K562 (cell line): ENCODE data around the gene RNF126. TPM values are rescaled to one million over a fixed set of nuclear protein-coding genes. Genes with fewer than 3 reads are reported as not detected.

ENCODE experiments used
- ATAC-seq: fragments of 200-7000 bp; cut with Tn5 transposase; 3 replicates; pipeline ENCODE4 v1.9.1; 2020; ENCODE audit warnings: moderate library complexity
- BruUV-seq: library from RNA; stranded (reverse); fragments of 400-500 nt; replicated peaks from 2 replicates; lab custom pipeline; 2021; lab: Mats Ljungman, UMichigan
- CTCF ChIA-PET: fragments of 300-600 bp; formaldehyde crosslinking; extraction: SDS; loops from one replicate; lab custom pipeline; 2021; ENCODE audit warnings: low intra/inter-chr PET ratio; lab: Yijun Ruan, JAX
- POLR2A ChIA-PET: fragments of 300-600, 350-650 bp; sonication (Branson Sonifier 250); formaldehyde crosslinking; extraction: SDS; loops from one replicate; lab custom pipeline; 2021; ENCODE audit warnings: antibody characterized with exemption, inconsistent platforms; lab: Yijun Ruan, JAX
- DNase-seq, 4 experiments: peaks; one replicate each; pipeline versions ENCODE4 v3.0.0 to v3.0.0-alpha.2; 2011 to 2018; ENCODE audit warnings: low spot score in 3 of 4, mixed read lengths in 3 of 4; ENCODE audit errors: extremely low read depth in 1 of 4
- FAIRE-seq: peaks from 2 replicates; lab custom pipeline; 2011; peaks lifted over from hg19 to GRCh38; lab: Jason Lieb, UNC
- H2AFZ ChIP-seq: 2 replicates; pipeline ENCODE4 v1.6.0; 2011; ENCODE audit warnings: low read depth, low read length, control low read depth, inconsistent platforms
- H3K27ac ChIP-seq: fragments of 200-600 bp; 3 replicates; pipeline ENCODE4 v1.8.0; 2011; ENCODE audit warnings: low read depth, mild to moderate bottlenecking, control low read depth, inconsistent platforms, low read length, moderate library complexity, mixed read lengths; ENCODE audit errors: extremely low read depth
- H3K27me3 ChIP-seq, 2 experiments: fragments of 300-600 bp in 1 of 2; 2 replicates in 1 of 2; 3 replicates in 1 of 2; pipeline versions ENCODE4 v1.6.0 to v1.8.0; 2011; ENCODE audit warnings: inconsistent platforms in 2 of 2, low read length in 2 of 2, mild to moderate bottlenecking in 1 of 2, mixed read lengths in 1 of 2, moderate library complexity in 1 of 2; ENCODE audit not compliant: control insufficient read depth in 2 of 2, insufficient read depth in 2 of 2
- H3K36me3 ChIP-seq: fragments of 300-600 bp; 3 replicates; pipeline ENCODE4 v1.8.0; 2011; ENCODE audit warnings: mild to moderate bottlenecking, low read length, inconsistent platforms; ENCODE audit not compliant: control insufficient read depth, insufficient read depth
- H3K4me1 ChIP-seq, 2 experiments: fragments of 200-600 bp in 1 of 2; replicated peaks in 1 of 2; 2 replicates in 1 of 2; 3 replicates in 1 of 2; pipeline versions ENCODE4 v1.5.1 to v1.8.0; 2011; ENCODE audit warnings: inconsistent platforms in 2 of 2, low read length in 2 of 2, mild to moderate bottlenecking in 1 of 2, mixed read lengths in 1 of 2, moderate library complexity in 1 of 2; ENCODE audit not compliant: control insufficient read depth in 2 of 2, insufficient read depth in 2 of 2
- H3K4me2 ChIP-seq: 2 replicates; pipeline ENCODE4 v1.6.1; 2011; ENCODE audit warnings: low read length, control low read depth, inconsistent platforms, mixed read lengths; ENCODE audit not compliant: insufficient read depth
- H3K4me3 ChIP-seq: fragments of 200-600 bp; sonication (generic), shearing (Covaris generic); 2 replicates; pipeline ENCODE4 v1.5.1; 2016; ENCODE audit warnings: control low read depth, inconsistent platforms
- H3K79me2 ChIP-seq: fragments of 200-600 bp; 3 replicates; pipeline ENCODE4 v1.8.0; 2011; ENCODE audit warnings: low read length, inconsistent platforms; ENCODE audit not compliant: control insufficient read depth, insufficient read depth
- H3K9ac ChIP-seq, 2 experiments: 2 replicates each; pipeline versions ENCODE4 v1.6.0 to v1.6.1; 2011; ENCODE audit warnings: low read depth in 2 of 2, low read length in 2 of 2, control low read depth in 1 of 2, inconsistent platforms in 1 of 2, mild to moderate bottlenecking in 1 of 2, mixed read lengths in 1 of 2; ENCODE audit not compliant: insufficient read depth in 1 of 2
- H3K9me1 ChIP-seq: one replicate; pipeline ENCODE4 v1.6.0; 2011; ENCODE audit warnings: inconsistent platforms, mild to moderate bottlenecking, low read length, moderate library complexity; ENCODE audit not compliant: control insufficient read depth, insufficient read depth
- H3K9me3 ChIP-seq: replicated peaks from 2 replicates; pipeline ENCODE4 v1.5.1; 2011; ENCODE audit warnings: low read depth, low read length, inconsistent platforms; ENCODE audit not compliant: control insufficient read depth, insufficient read depth
- H4K20me1 ChIP-seq: replicated peaks from 2 replicates; pipeline ENCODE4 v1.6.1; 2011; ENCODE audit warnings: low read length, inconsistent platforms, mixed read lengths; ENCODE audit not compliant: control insufficient read depth, insufficient read depth
- DMBX1 ChIP-seq: fragments of 250-450 bp; sonication (Bioruptor Pico); IDR thresholded peaks from 2 replicates; pipeline ENCODE4 v1.8.0; 2022; ENCODE audit warnings: inconsistent platforms, mild to moderate bottlenecking, moderate library complexity, borderline replicate concordance
- EHMT2 ChIP-seq: fragments of 450-650 bp; IDR thresholded peaks from 2 replicates; pipeline ENCODE4 v1.6.1; 2018; ENCODE audit warnings: antibody characterized with exemption
- FIP1L1 ChIP-seq: fragments of 200-400 bp; formaldehyde crosslinking; IDR thresholded peaks from 2 replicates; pipeline ENCODE4 v1.6.1; 2018; ENCODE audit warnings: mild to moderate bottlenecking, low read depth, low read length; ENCODE audit not compliant: poor library complexity, severe bottlenecking
- GABPA ChIP-seq: fragments of 200-800 bp; sonication (Bioruptor generic); conservative IDR thresholded peaks from 2 replicates; pipeline ENCODE4 v1.6.1; 2016; ENCODE audit warnings: low read depth, missing genetic modification characterization, missing compliant biosample characterization
- MED1 ChIP-seq: sonication (generic); formaldehyde crosslinking; IDR thresholded peaks from 2 replicates; pipeline ENCODE4 v1.8.1; 2023; ENCODE audit warnings: missing genetic modification reagents, borderline replicate concordance
- POLR2G ChIP-seq: fragments of 200-400 bp; formaldehyde crosslinking; IDR thresholded peaks from 2 replicates; pipeline ENCODE4 v1.6.1; 2017; ENCODE audit warnings: low read depth, mild to moderate bottlenecking, antibody characterized with exemption, low read length, moderate library complexity
- POU5F1 ChIP-seq: fragments of 150-350 bp; IDR thresholded peaks from 2 replicates; pipeline ENCODE4 v1.6.1; 2014; ENCODE audit warnings: borderline replicate concordance, low read length, low read depth, mild to moderate bottlenecking; ENCODE audit not compliant: partially characterized antibody
- RBFOX2 ChIP-seq: fragments of 200-400 bp; formaldehyde crosslinking; IDR thresholded peaks from 2 replicates; pipeline ENCODE4 v1.6.1; 2017; ENCODE audit warnings: low read depth, mild to moderate bottlenecking, low read length, moderate library complexity
- RHOXF2B ChIP-seq: fragments of 250-450 bp; sonication (Bioruptor Pico); conservative IDR thresholded peaks from 2 replicates; pipeline ENCODE4 v1.5.1; 2021
- TEAD4 ChIP-seq, 2 experiments: sonication (generic) in 1 of 2; formaldehyde crosslinking in 1 of 2; IDR thresholded peaks; 2 replicates each; pipeline versions ENCODE4 v1.6.1 to v1.8.0; 2012 to 2022; ENCODE audit warnings: borderline replicate concordance in 1 of 2, inconsistent platforms in 1 of 2, low read length in 1 of 2, mild to moderate bottlenecking in 1 of 2, missing genetic modification reagents in 1 of 2
- ZBTB33 ChIP-seq: sonication (generic); formaldehyde crosslinking; IDR thresholded peaks from 2 replicates; pipeline ENCODE4 v1.8.1; 2023; ENCODE audit warnings: mild to moderate bottlenecking, missing genetic modification reagents
- WGBS: fragments of 100-300 bp; shearing (Covaris generic); methylation state at CpG from one replicate; pipeline ENCODE4 v1.1.6; 2016; ENCODE audit warnings: low coverage, mixed read lengths; ENCODE audit not compliant: insufficient coverage; ENCODE audit errors: missing lambda C conversion rate; 5-methylcytosine and 5-hydroxymethylcytosine counted together
- in situ Hi-C: fragments of 300-500 bp; cut with MboI; formaldehyde crosslinking; loops from 4 replicates; pipeline ENCODE4 v1.15.0; 2018; ENCODE audit warnings: inconsistent platforms, mixed read lengths
- intact Hi-C: fragments of 100-400 bp; cut with micrococcal nuclease; formaldehyde crosslinking; loops from 2 replicates; pipeline ENCODE4 v1.14.2; 2022
- polyA plus RNA-seq, 8 experiments: library from polyadenylated mRNA; depleted of rRNA in 4 of 8; stranded (reverse) in 5 of 8; unstranded in 3 of 8; fragments of >200 nt; fragmentation: Nextera tagmentation in 2 of 8; fragmentation: Illumina TruSeq in 1 of 8; extraction: Ambion mirVana in 2 of 8; extraction: Trizol in 1 of 8; gene quantifications; 2 replicates each; pipeline versions ENCODE4 v1.2.1 to v1.2.3, GENCODE V29; 2011 to 2014; ENCODE audit warnings: inconsistent platforms in 1 of 8, missing spikeins in 1 of 8
- total RNA-seq, 7 experiments: library from RNA; depleted of rRNA in 6 of 7; stranded (reverse); fragments of >200 nt in 6 of 7; fragmentation: Illumina TruSeq in 2 of 7; extraction: Trizol in 2 of 7; gene quantifications; 2 replicates each; pipeline versions ENCODE4 v1.2.1 to v1.2.3, GENCODE V29; 2011 to 2021; ENCODE audit warnings: low replicate concordance in 1 of 7
- TF ChIP-seq, protein P1 (sequence below): fragments of 250-450 bp; sonication (Bioruptor Pico); IDR thresholded peaks from 2 replicates; pipeline ENCODE4 v1.9.0; 2021; ENCODE audit warnings: mild to moderate bottlenecking, inconsistent platforms

RNF126 gene
- total and polyA plus RNA-seq, 9 of the 15 experiments (the other 6 are each of a cell fraction or from before 2014, with no cell fraction given), result 0.27 to 101 (median 12.3) TPM

- H3K4me3 ChIP-seq, result no peak overlapping the region
- ChIA-PET CTCF (no interaction called here), POLR2A (no interaction called here)
- no peak for DNase-seq
- WGBS, result 94% methylated on average over 40 of the region's 62 CpGs
- H3K79me2 ChIP-seq, result no peaks in the 10 kb centered on the region
- no peak for FAIRE-seq
- in situ Hi-C loops, result no loop called here
- H2AFZ ChIP-seq, result no peak overlapping the region
- no peaks in the 10 kb centered on the region for H4K20me1 ChIP-seq
- BruUV-seq, result no TSS peak
- intact Hi-C loops, result no loop called here
- no peak overlapping the region for H3K27ac ChIP-seq
- no peaks in the 10 kb centered on the region for H3K9me3 ChIP-seq
- H3K27me3 ChIP-seq, result no peaks in the 10 kb centered on the region
- no peak overlapping the region; a peak in 1 of 4 replicates for H3K9ac ChIP-seq
- H3K4me2 ChIP-seq, result no peak overlapping the region
- TF ChIP-seq ZBTB33 (peak; percentile 87; the same call in 1 of the 2 replicates), MED1 (CRISPR knock-in tag) (no peak), FIP1L1 (peak; percentile 57), TEAD4 (IDR thresholded peaks at IDR 0.05; ENCODE audit: low read length) (no peak), TEAD4 (CRISPR knock-in tag; IDR thresholded peaks at IDR 0.05; ENCODE audit: borderline replicate concordance) (no peak), DMBX1 (CRISPR knock-in tag) (no peak), POU5F1 (no peak), EHMT2 (no peak), POLR2G (peak; percentile 74), GABPA (tag) (no peak), RHOXF2B (no peak), RBFOX2 (peak; percentile 28; the same call in 1 of the 2 replicates)
- TF ChIP-seq, protein P1, sequence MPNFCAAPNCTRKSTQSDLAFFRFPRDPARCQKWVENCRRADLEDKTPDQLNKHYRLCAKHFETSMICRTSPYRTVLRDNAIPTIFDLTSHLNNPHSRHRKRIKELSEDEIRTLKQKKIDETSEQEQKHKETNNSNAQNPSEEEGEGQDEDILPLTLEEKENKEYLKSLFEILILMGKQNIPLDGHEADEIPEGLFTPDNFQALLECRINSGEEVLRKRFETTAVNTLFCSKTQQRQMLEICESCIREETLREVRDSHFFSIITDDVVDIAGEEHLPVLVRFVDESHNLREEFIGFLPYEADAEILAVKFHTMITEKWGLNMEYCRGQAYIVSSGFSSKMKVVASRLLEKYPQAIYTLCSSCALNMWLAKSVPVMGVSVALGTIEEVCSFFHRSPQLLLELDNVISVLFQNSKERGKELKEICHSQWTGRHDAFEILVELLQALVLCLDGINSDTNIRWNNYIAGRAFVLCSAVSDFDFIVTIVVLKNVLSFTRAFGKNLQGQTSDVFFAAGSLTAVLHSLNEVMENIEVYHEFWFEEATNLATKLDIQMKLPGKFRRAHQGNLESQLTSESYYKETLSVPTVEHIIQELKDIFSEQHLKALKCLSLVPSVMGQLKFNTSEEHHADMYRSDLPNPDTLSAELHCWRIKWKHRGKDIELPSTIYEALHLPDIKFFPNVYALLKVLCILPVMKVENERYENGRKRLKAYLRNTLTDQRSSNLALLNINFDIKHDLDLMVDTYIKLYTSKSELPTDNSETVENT (CRISPR knock-in tag), result no peak
- peak; percentile 27 for ATAC-seq
- H3K36me3 ChIP-seq, result peaks cover 60% of the 10 kb centered on the region; the same call in 2 of the 3 replicates
- H3K4me1 ChIP-seq, result peaks cover 0 to 35% of the 10 kb centered on the region in 2 experiments; a peak in 2 of 5 replicates
- no peaks in the 10 kb centered on the region for H3K9me1 ChIP-seq
Measured at GRCh38 chr19:645912-646778, 16.9 kb downstream of the RNF126 start.
